SK-N-SH (cell line): Measurements from ENCODE around the gene FAM120B. TPM values are rescaled to one million over a fixed set of nuclear protein-coding genes. Genes with fewer than 3 reads are reported as not detected.

Experiments
- CTCF ChIA-PET: fragments of 300-600, 350-600 bp; formaldehyde crosslinking; extraction: SDS; loops from one replicate; lab custom pipeline; 2021; lab: Yijun Ruan, JAX
- POLR2A ChIA-PET: fragments of 350-600 bp; sonication (Branson Sonifier 250); formaldehyde crosslinking; extraction: SDS; loops from one replicate; lab custom pipeline; 2020; ENCODE audit warnings: antibody characterized with exemption, inconsistent platforms; lab: Yijun Ruan, JAX
- DNase-seq: peaks from one replicate; pipeline ENCODE4 v3.0.0; 2012
- H2AFZ ChIP-seq: fragments of 200-600 bp; sonication (generic); 2 replicates; pipeline ENCODE4 v1.8.1; 2016; ENCODE audit warnings: antibody characterized with exemption, mild to moderate bottlenecking, low read depth
- H3F3A ChIP-seq: fragments of 200-600 bp; sonication (generic); replicated peaks from 2 replicates; pipeline ENCODE3; 2016; ENCODE audit warnings: antibody characterized with exemption, mild to moderate bottlenecking; ENCODE audit not compliant: insufficient read depth
- H3K27ac ChIP-seq, 2 experiments: fragments of 200-500 bp in 1 of 2; fragments of 200-600 bp in 1 of 2; sonication (Bioruptor generic) in 1 of 2; sonication (generic), shearing (Covaris generic) in 1 of 2; 2 replicates each; pipeline versions ENCODE4 v1.5.1 to v1.6.1; 2014 to 2016; ENCODE audit warnings: low read depth in 2 of 2, inconsistent platforms in 1 of 2, low read length in 1 of 2, mild to moderate bottlenecking in 1 of 2, mixed read lengths in 1 of 2
- H3K27me3 ChIP-seq: fragments of 200-600 bp; sonication (generic), shearing (Covaris generic); 2 replicates; pipeline ENCODE4 v1.6.1; 2016; ENCODE audit warnings: mixed run types; ENCODE audit not compliant: insufficient read depth
- H3K36me3 ChIP-seq, 2 experiments: fragments of 200-500 bp in 1 of 2; fragments of 200-600 bp in 1 of 2; sonication (Bioruptor generic) in 1 of 2; sonication (generic) in 1 of 2; replicated peaks in 1 of 2; 2 replicates each; pipeline versions ENCODE3 to v1.5.1; 2014 to 2016; ENCODE audit warnings: low read length in 1 of 2, mild to moderate bottlenecking in 1 of 2; ENCODE audit not compliant: insufficient read depth in 2 of 2, control insufficient read depth in 1 of 2
- H3K4me1 ChIP-seq, 2 experiments: fragments of 200-500 bp in 1 of 2; fragments of 200-600 bp in 1 of 2; sonication (Bioruptor generic) in 1 of 2; sonication (generic), shearing (Covaris generic) in 1 of 2; 2 replicates each; pipeline versions ENCODE4 v1.5.1 to v1.6.1; 2014 to 2016; ENCODE audit warnings: low read depth in 1 of 2, low read length in 1 of 2, mixed run types in 1 of 2; ENCODE audit not compliant: insufficient read depth in 2 of 2, control insufficient read depth in 1 of 2
- H3K4me2 ChIP-seq: fragments of 200-600 bp; sonication (generic), shearing (Covaris generic); 2 replicates; pipeline ENCODE4 v1.6.1; 2017; ENCODE audit warnings: mixed run types
- H3K4me3 ChIP-seq, 2 experiments: fragments of 200-500 bp in 1 of 2; fragments of 200-600 bp in 1 of 2; sonication (Bioruptor generic) in 1 of 2; sonication (generic), shearing (Covaris generic) in 1 of 2; 2 replicates each; pipeline versions ENCODE4 v1.5.1 to v1.8.1; 2014 to 2016; ENCODE audit warnings: low read depth in 2 of 2, inconsistent platforms in 1 of 2, low read length in 1 of 2, mild to moderate bottlenecking in 1 of 2, mixed read lengths in 1 of 2, moderate library complexity in 1 of 2
- H3K79me2 ChIP-seq: fragments of 200-600 bp; sonication (generic); 2 replicates; pipeline ENCODE4 v1.8.1; 2017; ENCODE audit warnings: mild to moderate bottlenecking; ENCODE audit not compliant: insufficient read depth
- H3K9ac ChIP-seq: fragments of 200-600 bp; sonication (generic); 2 replicates; pipeline ENCODE4 v1.6.1; 2017; ENCODE audit warnings: mixed run types
- H3K9me2 ChIP-seq: fragments of 200-600 bp; sonication (generic); 2 replicates; pipeline ENCODE4 v1.6.1; 2017; ENCODE audit warnings: mixed run types
- H3K9me3 ChIP-seq: fragments of 200-600 bp; sonication (generic); 2 replicates; pipeline ENCODE4 v1.6.1; 2017; ENCODE audit warnings: mixed run types, mild to moderate bottlenecking, moderate library complexity
- H4K20me1 ChIP-seq: fragments of 200-600 bp; sonication (generic); 2 replicates; pipeline ENCODE4 v1.6.1; 2017; ENCODE audit warnings: mild to moderate bottlenecking, mixed run types; ENCODE audit not compliant: insufficient read depth
- CTCF ChIP-seq: fragments of 200-600 bp; sonication (generic); IDR thresholded peaks from 2 replicates; pipeline ENCODE4 v1.6.1; 2017; ENCODE audit warnings: antibody characterized with exemption, mild to moderate bottlenecking, moderate library complexity
- EP300 ChIP-seq, 2 experiments: IDR thresholded peaks; 2 replicates each; pipeline versions ENCODE4 v1.4.0 to v1.6.1; 2012; ENCODE audit warnings: borderline replicate concordance in 1 of 2, low read depth in 1 of 2, low read length in 1 of 2
- FOSL2 ChIP-seq: IDR thresholded peaks from 2 replicates; pipeline ENCODE4 v1.4.0; 2012; ENCODE audit warnings: low read depth, mild to moderate bottlenecking, moderate library complexity, borderline replicate concordance
- FOXM1 ChIP-seq: IDR thresholded peaks from 2 replicates; pipeline ENCODE4 v1.4.0; 2012; ENCODE audit warnings: low read depth, mild to moderate bottlenecking
- IRF3 ChIP-seq: fragments of 150-350 bp; IDR thresholded peaks from 2 replicates; pipeline ENCODE4 v1.6.1; 2016; ENCODE audit warnings: mild to moderate bottlenecking, low read depth, low read length
- MAX ChIP-seq: IDR thresholded peaks from 2 replicates; pipeline ENCODE4 v1.4.0; 2012; ENCODE audit warnings: low read depth
- MXI1 ChIP-seq: IDR thresholded peaks from 2 replicates; pipeline ENCODE4 v1.6.1; 2012; ENCODE audit warnings: mild to moderate bottlenecking, low read depth, low read length, improper control_type of control experiment
- NFIC ChIP-seq: IDR thresholded peaks from 2 replicates; pipeline ENCODE4 v1.4.0; 2012; ENCODE audit warnings: borderline replicate concordance
- POLR2AphosphoS5 ChIP-seq: IDR thresholded peaks from 2 replicates; pipeline ENCODE4 v1.6.1; 2012; ENCODE audit warnings: low read depth, low read length
- RAD21 ChIP-seq: IDR thresholded peaks from 2 replicates; pipeline ENCODE4 v1.6.1; 2012; ENCODE audit warnings: mild to moderate bottlenecking, low read length
- RCOR1 ChIP-seq: fragments of 150-350 bp; IDR thresholded peaks from 2 replicates; pipeline ENCODE4 v1.6.1; 2017; ENCODE audit warnings: antibody characterized with exemption, low read length
- REST ChIP-seq: IDR thresholded peaks from 2 replicates; pipeline ENCODE4 v1.6.1; 2012; ENCODE audit warnings: mild to moderate bottlenecking, low read depth, low read length, moderate library complexity
- RFX5 ChIP-seq: IDR thresholded peaks from 2 replicates; pipeline ENCODE4 v1.6.1; 2012; ENCODE audit warnings: mild to moderate bottlenecking, improper control_type of control experiment, low read length
- RXRA ChIP-seq: IDR thresholded peaks from 2 replicates; pipeline ENCODE4 v1.4.0; 2012; ENCODE audit warnings: low read depth, mild to moderate bottlenecking, borderline replicate concordance
- SIN3A ChIP-seq: IDR thresholded peaks from 2 replicates; pipeline ENCODE4 v1.6.1; 2012; ENCODE audit warnings: low read depth, mild to moderate bottlenecking, low read length, moderate library complexity, borderline replicate concordance
- TCF12 ChIP-seq: IDR thresholded peaks from 2 replicates; pipeline ENCODE4 v1.4.0; 2012
- USF2 ChIP-seq: fragments of 150-350 bp; IDR thresholded peaks from 2 replicates; pipeline ENCODE4 v1.6.1; 2017; ENCODE audit warnings: antibody characterized with exemption, low read length, low read depth, borderline replicate concordance
- YY1 ChIP-seq: IDR thresholded peaks from 2 replicates; pipeline ENCODE4 v1.4.0; 2012; ENCODE audit warnings: low read depth, mild to moderate bottlenecking
- WGBS: methylation state at CpG from one replicate; pipeline ENCODE4 v1.1.6; 2017; ENCODE audit warnings: low lambda C conversion rate; 5-methylcytosine and 5-hydroxymethylcytosine counted together
- polyA plus RNA-seq, 3 experiments: library from polyadenylated mRNA; depleted of rRNA; stranded (reverse); fragments of >200 nt; gene quantifications; 2 replicates each; pipeline ENCODE4 v1.2.3, GENCODE V29; 2012

FAM120B gene
- polyA plus RNA-seq, 1 of the 3 experiments (the other 2 are of a cell fraction), result 7.7 TPM

- Histone ChIP-seq H3K36me3 (peaks cover 14 to 51% of the 10 kb centered on the region in 2 experiments), H2AFZ (no peak overlapping the region), H3K4me2 (no peak overlapping the region), H3K9me3 (no peaks in the 10 kb centered on the region), H3K27ac (0 out of 4 replicates have a peak overlapping the region, but pooled peaks of 1 of the 2 experiments have one; percentile 95), H4K20me1 (no peaks in the 10 kb centered on the region), H3K4me3 (no peak overlapping the region), H3K27me3 (no peaks in the 10 kb centered on the region), H3K9me2 (no peaks in the 10 kb centered on the region), H3K9ac (no peak overlapping the region), H3K4me1 (peaks cover 0 to 19% of the 10 kb centered on the region in 2 experiments; a peak in 2 of 4 replicates), H3F3A (peaks cover 37% of the 10 kb centered on the region), H3K79me2 (no peaks in the 10 kb centered on the region)
- CTCF ChIA-PET, result interaction anchor here (1.4 kb wide), 2 partner anchors 8 to 572 kb away, joined by 4 read pairs; no protein-coding TSS in a partner anchor
- POLR2A ChIA-PET, result no interaction called here
- no peak for DNase-seq
- TF ChIP-seq IRF3, result no peak
- no peak for TF ChIP-seq EP300 (IDR thresholded peaks at IDR 0.05; ENCODE audit: borderline replicate concordance in 1 of 2, low read depth in 1 of 2, low read length in 1 of 2)
- TF ChIP-seq FOXM1, result no peak
- TF ChIP-seq RCOR1, result no peak
- TF ChIP-seq YY1, result no peak
- TF ChIP-seq RXRA, result no peak
- no peak for TF ChIP-seq SIN3A
- no peak for TF ChIP-seq POLR2AphosphoS5
- TF ChIP-seq CTCF, result no peak
- no peak for TF ChIP-seq USF2
- TF ChIP-seq MXI1, result no peak
- TF ChIP-seq MAX, result no peak
- TF ChIP-seq NFIC, result no peak
- no peak for TF ChIP-seq FOSL2
- no peak for TF ChIP-seq RFX5
- TF ChIP-seq REST, result no peak
- no peak for TF ChIP-seq TCF12
- TF ChIP-seq RAD21, result no peak
- no CpG with 5 or more reads among the region's 3 CpGs for WGBS
Measured at GRCh38 chr6:170403451-170403850, 96.9 kb downstream of the FAM120B start.
